ENCODE data around the gene TAF1C.

TAF1C gene

GRCh38 chr16:84177741-84178073 lies 9.2 kb downstream of the TAF1C start:
- Histone ChIP-seq H4K20me1 (ENCODE audit: insufficient read depth, low read length) (peaks cover 20% of the 10 kb centered on the region), H3K27ac (ENCODE audit: low read length) (no peak overlapping the region)

DNA sequence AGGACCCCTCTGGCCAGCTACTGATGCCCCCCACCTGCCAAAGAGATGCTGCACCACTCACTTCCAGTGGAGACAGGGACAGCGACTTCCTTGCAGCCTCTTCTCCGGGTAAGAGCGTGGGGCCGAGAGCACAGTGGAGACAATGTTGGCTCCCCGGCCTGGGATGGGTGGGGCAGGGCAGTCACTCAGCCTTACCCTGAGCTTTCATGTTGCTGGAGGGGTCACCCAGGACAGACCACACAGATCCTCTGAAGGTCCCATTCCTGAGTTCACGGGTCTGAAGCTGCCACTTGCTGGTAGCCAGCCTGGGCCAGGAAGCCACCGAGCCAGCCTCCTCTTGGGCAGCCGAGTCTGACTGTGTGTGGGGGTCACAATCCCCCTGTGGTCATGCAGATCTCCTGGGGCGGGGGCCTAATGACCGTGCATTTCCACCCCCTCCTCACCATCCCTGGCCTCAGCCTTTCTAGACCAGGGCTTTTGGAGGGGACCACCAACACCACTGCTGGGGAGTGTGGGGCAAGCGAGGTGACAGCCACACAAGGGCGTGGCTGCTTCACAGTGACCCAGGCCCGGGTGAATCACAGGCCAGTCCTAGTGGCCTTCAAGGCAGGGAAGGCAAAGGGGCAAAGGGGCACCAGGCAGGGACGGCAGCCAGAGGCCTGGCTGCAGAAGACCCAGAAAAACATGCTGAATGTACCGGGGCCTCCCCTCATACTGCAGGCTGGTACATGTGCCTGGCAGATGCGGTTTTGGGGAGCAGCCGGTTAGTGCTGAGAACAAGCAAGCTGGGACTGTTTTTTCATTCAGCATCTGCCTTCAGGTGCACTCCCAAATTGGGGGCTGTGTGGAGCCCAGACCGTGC lies 10.4 kb downstream of the TAF1C start:
- Histone ChIP-seq H3K4me2 (ENCODE audit: insufficient read depth, low read length) (no peak overlapping the region), H3K4me1 (ENCODE audit: insufficient read depth, low read length) (peaks cover 7% of the 10 kb centered on the region), H3K27ac (ENCODE audit: low read length) (no peak overlapping the region), H2AFZ (ENCODE audit: low read depth, low read length) (no peak overlapping the region), H3K9ac (ENCODE audit: low read depth, low read length) (no peak overlapping the region), H3K9me3 (ENCODE audit: insufficient read depth, low read length, severe bottlenecking) (no peaks in the 10 kb centered on the region), H3K4me3 (ENCODE audit: low read depth in 1 of 2, low read length in 2 of 2) (no peak overlapping the region), H3K79me2 (ENCODE audit: insufficient read depth, low read length) (no peaks in the 10 kb centered on the region), H3K36me3 (ENCODE audit: insufficient read depth, low read length) (peaks cover 39% of the 10 kb centered on the region), H4K20me1 (ENCODE audit: insufficient read depth, low read length) (peaks cover 8% of the 10 kb centered on the region; the same call in 1 of the 2 replicates), H3K27me3 (ENCODE audit: insufficient read depth, low read length, poor library complexity) (no peaks in the 10 kb centered on the region)
- DNase-seq (no peak), ATAC-seq (ENCODE audit: insufficient read depth, low read depth) (no peak)
- TF ChIP-seq CTCF (IDR thresholded peaks at IDR 0.05; ENCODE audit: borderline replicate concordance, extremely low read depth, low read length, poor library complexity, severe bottlenecking) (no peak), EZH2 (IDR thresholded peaks at IDR 0.05; ENCODE audit: borderline replicate concordance, low read depth, low read length, severe bottlenecking) (no peak)

More at GRCh38 chr16:84177741-84178073, 9.2 kb downstream of the TAF1C start:
- H2AFZ ChIP-seq (ENCODE audit: low read depth, low read length): no peak overlapping the region
- no peak for ATAC-seq (ENCODE audit: insufficient read depth, low read depth)
- no peaks in the 10 kb centered on the region for H3K27me3 ChIP-seq (ENCODE audit: insufficient read depth, low read length, poor library complexity)
- TF ChIP-seq CTCF (IDR thresholded peaks at IDR 0.05; ENCODE audit: borderline replicate concordance, extremely low read depth, low read length, poor library complexity, severe bottlenecking): no peak
- TF ChIP-seq EZH2 (IDR thresholded peaks at IDR 0.05; ENCODE audit: borderline replicate concordance, low read depth, low read length, severe bottlenecking): no peak
- no peaks in the 10 kb centered on the region for H3K9me3 ChIP-seq (ENCODE audit: insufficient read depth, low read length, severe bottlenecking)
- H3K79me2 ChIP-seq (ENCODE audit: insufficient read depth, low read length): peaks cover 3% of the 10 kb centered on the region; the same call in 1 of the 2 replicates
- H3K4me1 ChIP-seq (ENCODE audit: insufficient read depth, low read length): peaks cover 7% of the 10 kb centered on the region
- peaks cover 52% of the 10 kb centered on the region for H3K36me3 ChIP-seq (ENCODE audit: insufficient read depth, low read length)
- H3K4me2 ChIP-seq (ENCODE audit: insufficient read depth, low read length): no peak overlapping the region
- no peak overlapping the region for H3K9ac ChIP-seq (ENCODE audit: low read depth, low read length)
- no peak for DNase-seq
- H3K4me3 ChIP-seq (ENCODE audit: low read depth in 1 of 2, low read length in 2 of 2): no peak overlapping the region

- H3K9ac ChIP-seq (ENCODE audit: low read depth, low read length): no peak overlapping the region
- H3K9me3 ChIP-seq (ENCODE audit: insufficient read depth, low read length, severe bottlenecking): no peaks in the 10 kb centered on the region
- no peaks in the 10 kb centered on the region for H3K79me2 ChIP-seq (ENCODE audit: insufficient read depth, low read length)
- H3K4me3 ChIP-seq (ENCODE audit: low read depth in 1 of 2, low read length in 2 of 2): no peak overlapping the region
- peaks cover 31% of the 10 kb centered on the region for H3K36me3 ChIP-seq (ENCODE audit: insufficient read depth, low read length)
- peak; percentile 88 for ATAC-seq (ENCODE audit: insufficient read depth, low read depth)
- H4K20me1 ChIP-seq (ENCODE audit: insufficient read depth, low read length): peaks cover 6% of the 10 kb centered on the region; the same call in 1 of the 2 replicates
- H3K4me2 ChIP-seq (ENCODE audit: insufficient read depth, low read length): peak overlapping the region; percentile 36; the same call in 1 of the 2 replicates
- DNase-seq: peak; percentile 64
- no peak for TF ChIP-seq EZH2 (IDR thresholded peaks at IDR 0.05; ENCODE audit: borderline replicate concordance, low read depth, low read length, severe bottlenecking)
- peak; percentile 83 for TF ChIP-seq CTCF (IDR thresholded peaks at IDR 0.05; ENCODE audit: borderline replicate concordance, extremely low read depth, low read length, poor library complexity, severe bottlenecking)
- peak overlapping the region; percentile 58; the same call in 1 of the 2 replicates for H2AFZ ChIP-seq (ENCODE audit: low read depth, low read length)
- no peak overlapping the region; the same call in 1 of the 2 replicates for H3K27ac ChIP-seq (ENCODE audit: low read length)
- H3K4me1 ChIP-seq (ENCODE audit: insufficient read depth, low read length): peaks cover 7% of the 10 kb centered on the region
- no peaks in the 10 kb centered on the region for H3K27me3 ChIP-seq (ENCODE audit: insufficient read depth, low read length, poor library complexity)
Observed at GRCh38 chr16:84175350-84176081, 11.3 kb downstream of the TAF1C start.

Measured in DND-41 (cell line).